ENCODE results near the gene CCDC71L. TPM values are rescaled to one million over a fixed set of nuclear protein-coding genes. Genes with fewer than 3 reads are reported as not detected.
"Not testable (repeated sequence)": the region's sequence is repeated elsewhere in the genome, so short reads cannot be mapped to it uniquely, and the experiment has no call there.

Gene CCDC71L
- total RNA-seq, 1 experiment from 2014 or later = 6.0 TPM

DNA sequence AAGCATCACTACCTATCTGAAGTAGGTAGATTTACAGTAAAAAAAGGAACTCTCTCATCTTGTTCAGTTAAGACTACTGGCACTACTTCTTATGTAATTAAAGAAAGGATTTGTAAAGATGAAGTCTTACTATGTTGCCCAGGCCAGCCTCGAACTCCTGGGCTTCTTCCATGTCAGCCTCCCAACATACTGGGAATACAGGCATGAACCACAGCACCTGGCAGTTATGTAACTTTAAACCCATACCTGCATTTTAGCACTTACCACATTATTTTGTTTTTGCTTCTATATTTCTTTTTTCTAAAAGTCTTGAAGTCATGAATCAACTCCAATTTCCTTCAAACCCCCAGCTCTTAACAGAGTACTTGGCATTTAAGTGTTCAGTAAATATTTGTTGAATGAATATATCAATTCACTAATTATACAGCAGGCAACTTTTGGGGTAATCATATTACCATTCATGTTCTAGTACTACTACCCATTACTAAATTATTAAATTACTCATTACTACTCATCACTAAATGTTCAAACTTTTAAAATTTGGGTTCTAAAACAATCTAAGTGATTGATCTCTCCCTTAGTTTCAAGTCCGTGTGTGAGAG is 31.6 kb upstream of the CCDC71L start:
- Histone ChIP-seq H3K9me3 (ENCODE audit: control insufficient read depth, insufficient read depth, low read depth, low read length) (no peaks in the 10 kb centered on the region), H3K36me3 (ENCODE audit: control insufficient read depth, insufficient read depth, low read length) (no peaks in the 10 kb centered on the region), H3K27me3 (ENCODE audit: control insufficient read depth, insufficient read depth, low read length) (no peaks in the 10 kb centered on the region), H3K4me3 (ENCODE audit: low read depth in 2 of 2, low read length in 2 of 2) (no peak overlapping the region), H3K27ac (ENCODE audit: low read length) (no peak overlapping the region), H3K4me1 (ENCODE audit: control insufficient read depth, insufficient read depth, low read length) (no peaks in the 10 kb centered on the region)
- in situ Hi-C loops (cut with HindIII; ENCODE audit: low pct_unique_long_range_greater_than_20kb, low sequenced_read_pairs) (no loop called here), intact Hi-C loops (cut with micrococcal nuclease; ENCODE audit: unreplicated experiment) (no loop called here)
- ATAC-seq = no peak
- no peak for DNase-seq (ENCODE audit: low read depth, low spot score)
- CTCF ChIA-PET = no interaction called here
- no peak for TF ChIP-seq TCF7L2 (IDR thresholded peaks at IDR 0.05; ENCODE audit: low read depth, low read length)
- TF ChIP-seq POLR2AphosphoS5 (IDR thresholded peaks at IDR 0.05; ENCODE audit: low read depth, low read length) = no peak
- TF ChIP-seq, protein P1, sequence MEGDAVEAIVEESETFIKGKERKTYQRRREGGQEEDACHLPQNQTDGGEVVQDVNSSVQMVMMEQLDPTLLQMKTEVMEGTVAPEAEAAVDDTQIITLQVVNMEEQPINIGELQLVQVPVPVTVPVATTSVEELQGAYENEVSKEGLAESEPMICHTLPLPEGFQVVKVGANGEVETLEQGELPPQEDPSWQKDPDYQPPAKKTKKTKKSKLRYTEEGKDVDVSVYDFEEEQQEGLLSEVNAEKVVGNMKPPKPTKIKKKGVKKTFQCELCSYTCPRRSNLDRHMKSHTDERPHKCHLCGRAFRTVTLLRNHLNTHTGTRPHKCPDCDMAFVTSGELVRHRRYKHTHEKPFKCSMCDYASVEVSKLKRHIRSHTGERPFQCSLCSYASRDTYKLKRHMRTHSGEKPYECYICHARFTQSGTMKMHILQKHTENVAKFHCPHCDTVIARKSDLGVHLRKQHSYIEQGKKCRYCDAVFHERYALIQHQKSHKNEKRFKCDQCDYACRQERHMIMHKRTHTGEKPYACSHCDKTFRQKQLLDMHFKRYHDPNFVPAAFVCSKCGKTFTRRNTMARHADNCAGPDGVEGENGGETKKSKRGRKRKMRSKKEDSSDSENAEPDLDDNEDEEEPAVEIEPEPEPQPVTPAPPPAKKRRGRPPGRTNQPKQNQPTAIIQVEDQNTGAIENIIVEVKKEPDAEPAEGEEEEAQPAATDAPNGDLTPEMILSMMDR (IDR thresholded peaks at IDR 0.05) = no peak
- TF ChIP-seq SIN3A (IDR thresholded peaks at IDR 0.05; ENCODE audit: borderline replicate concordance, insufficient read depth, low read depth, low read length) = no peak
- TF ChIP-seq, protein P2, sequence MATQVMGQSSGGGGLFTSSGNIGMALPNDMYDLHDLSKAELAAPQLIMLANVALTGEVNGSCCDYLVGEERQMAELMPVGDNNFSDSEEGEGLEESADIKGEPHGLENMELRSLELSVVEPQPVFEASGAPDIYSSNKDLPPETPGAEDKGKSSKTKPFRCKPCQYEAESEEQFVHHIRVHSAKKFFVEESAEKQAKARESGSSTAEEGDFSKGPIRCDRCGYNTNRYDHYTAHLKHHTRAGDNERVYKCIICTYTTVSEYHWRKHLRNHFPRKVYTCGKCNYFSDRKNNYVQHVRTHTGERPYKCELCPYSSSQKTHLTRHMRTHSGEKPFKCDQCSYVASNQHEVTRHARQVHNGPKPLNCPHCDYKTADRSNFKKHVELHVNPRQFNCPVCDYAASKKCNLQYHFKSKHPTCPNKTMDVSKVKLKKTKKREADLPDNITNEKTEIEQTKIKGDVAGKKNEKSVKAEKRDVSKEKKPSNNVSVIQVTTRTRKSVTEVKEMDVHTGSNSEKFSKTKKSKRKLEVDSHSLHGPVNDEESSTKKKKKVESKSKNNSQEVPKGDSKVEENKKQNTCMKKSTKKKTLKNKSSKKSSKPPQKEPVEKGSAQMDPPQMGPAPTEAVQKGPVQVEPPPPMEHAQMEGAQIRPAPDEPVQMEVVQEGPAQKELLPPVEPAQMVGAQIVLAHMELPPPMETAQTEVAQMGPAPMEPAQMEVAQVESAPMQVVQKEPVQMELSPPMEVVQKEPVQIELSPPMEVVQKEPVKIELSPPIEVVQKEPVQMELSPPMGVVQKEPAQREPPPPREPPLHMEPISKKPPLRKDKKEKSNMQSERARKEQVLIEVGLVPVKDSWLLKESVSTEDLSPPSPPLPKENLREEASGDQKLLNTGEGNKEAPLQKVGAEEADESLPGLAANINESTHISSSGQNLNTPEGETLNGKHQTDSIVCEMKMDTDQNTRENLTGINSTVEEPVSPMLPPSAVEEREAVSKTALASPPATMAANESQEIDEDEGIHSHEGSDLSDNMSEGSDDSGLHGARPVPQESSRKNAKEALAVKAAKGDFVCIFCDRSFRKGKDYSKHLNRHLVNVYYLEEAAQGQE (IDR thresholded peaks at IDR 0.05; ENCODE audit: insufficient read depth in 1 of 2, low read depth in 2 of 2, low read length in 1 of 2) = no peak
- POLR2A ChIA-PET = no interaction called here
- no TSS peak for BruUV-seq (replicated peaks)

DNA sequence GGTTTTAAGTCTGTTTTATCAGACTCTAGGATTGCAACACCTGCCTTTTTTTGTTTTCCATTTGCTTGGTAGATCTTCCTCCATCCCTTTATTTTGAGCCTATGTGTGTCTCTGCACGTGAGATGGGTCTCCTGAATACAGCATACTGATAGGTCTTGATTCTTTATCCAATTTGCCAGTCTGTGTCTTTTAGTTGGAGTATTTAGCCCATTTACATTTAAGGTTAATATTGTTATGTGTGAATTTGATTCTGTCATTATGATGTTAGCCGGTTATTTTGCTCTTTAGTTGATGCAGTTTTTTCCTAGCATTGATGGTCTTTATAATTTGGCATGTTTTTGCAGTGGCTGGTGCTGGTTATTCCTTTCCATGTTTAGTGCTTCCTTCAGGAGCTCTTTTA is 27.2 kb upstream of the CCDC71L start:
- in situ Hi-C loops (cut with HindIII; ENCODE audit: low pct_unique_long_range_greater_than_20kb, low sequenced_read_pairs); BruUV-seq (replicated peaks); CTCF ChIA-PET; H3K27me3 ChIP-seq (ENCODE audit: control insufficient read depth, insufficient read depth, low read length); H3K36me3 ChIP-seq (ENCODE audit: control insufficient read depth, insufficient read depth, low read length); H3K27ac ChIP-seq (ENCODE audit: low read length); H3K9me3 ChIP-seq (ENCODE audit: control insufficient read depth, insufficient read depth, low read depth, low read length); intact Hi-C loops (cut with micrococcal nuclease; ENCODE audit: unreplicated experiment); ATAC-seq; DNase-seq (ENCODE audit: low read depth, low spot score); H3K4me1 ChIP-seq (ENCODE audit: control insufficient read depth, insufficient read depth, low read length); H3K4me3 ChIP-seq (ENCODE audit: low read depth in 2 of 2, low read length in 2 of 2); POLR2A ChIA-PET: not testable (repeated sequence)

DNA sequence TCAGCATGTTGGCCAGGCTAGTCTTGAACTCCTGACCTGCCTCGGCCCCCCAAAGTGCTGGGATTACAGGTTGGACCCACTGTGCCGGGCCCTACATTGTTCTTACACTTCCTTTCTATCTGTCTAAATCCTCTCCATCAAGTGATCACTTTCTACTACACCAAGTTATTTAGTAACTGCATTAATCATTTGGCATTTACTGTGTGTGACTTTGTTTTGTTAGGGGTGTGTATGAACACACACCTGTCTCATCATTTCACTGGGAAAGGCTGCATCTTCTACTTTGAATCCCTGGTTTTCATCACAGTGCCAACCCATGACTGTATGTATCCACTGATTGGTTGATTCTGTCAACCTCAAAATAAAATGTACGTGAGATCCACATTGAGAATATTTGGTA is 23.0 kb upstream of the CCDC71L start:
- BruUV-seq (replicated peaks) = no TSS peak
- in situ Hi-C loops (cut with HindIII; ENCODE audit: low pct_unique_long_range_greater_than_20kb, low sequenced_read_pairs) (no loop called here), intact Hi-C loops (cut with micrococcal nuclease; ENCODE audit: unreplicated experiment) (no loop called here)
- no peaks in the 10 kb centered on the region for H3K36me3 ChIP-seq (ENCODE audit: control insufficient read depth, insufficient read depth, low read length)
- no peak overlapping the region for H3K27ac ChIP-seq (ENCODE audit: low read length)
- H3K9me3 ChIP-seq (ENCODE audit: control insufficient read depth, insufficient read depth, low read depth, low read length) = no peaks in the 10 kb centered on the region
- no peaks in the 10 kb centered on the region for H3K4me1 ChIP-seq (ENCODE audit: control insufficient read depth, insufficient read depth, low read length)
- DNase-seq (ENCODE audit: low read depth, low spot score) = no peak
- ChIA-PET CTCF (no interaction called here), POLR2A (no interaction called here)
- TF ChIP-seq POLR2AphosphoS5 (IDR thresholded peaks at IDR 0.05; ENCODE audit: low read depth, low read length) (no peak), SIN3A (IDR thresholded peaks at IDR 0.05; ENCODE audit: borderline replicate concordance, insufficient read depth, low read depth, low read length) (no peak), TCF7L2 (IDR thresholded peaks at IDR 0.05; ENCODE audit: low read depth, low read length) (no peak)
- TF ChIP-seq, protein P1 (IDR thresholded peaks at IDR 0.05) = no peak
- TF ChIP-seq, protein P2 (IDR thresholded peaks at IDR 0.05; ENCODE audit: insufficient read depth in 1 of 2, low read depth in 2 of 2, low read length in 1 of 2) = no peak
- H3K4me3 ChIP-seq (ENCODE audit: low read depth in 2 of 2, low read length in 2 of 2) = no peak overlapping the region
- H3K27me3 ChIP-seq (ENCODE audit: control insufficient read depth, insufficient read depth, low read length) = no peaks in the 10 kb centered on the region
- ATAC-seq = no peak
